ENCODE measurements around the gene LRRC72. TPM values are rescaled to one million over a fixed set of nuclear protein-coding genes. Genes with fewer than 3 reads are reported as not detected.
"Not testable (repeated sequence)": the region's sequence is repeated elsewhere in the genome, so short reads cannot be mapped to it uniquely, and the experiment has no call there.

LRRC72 gene
- total and polyA plus RNA-seq, 7 experiments from 2014 or later, result not detected

DNA sequence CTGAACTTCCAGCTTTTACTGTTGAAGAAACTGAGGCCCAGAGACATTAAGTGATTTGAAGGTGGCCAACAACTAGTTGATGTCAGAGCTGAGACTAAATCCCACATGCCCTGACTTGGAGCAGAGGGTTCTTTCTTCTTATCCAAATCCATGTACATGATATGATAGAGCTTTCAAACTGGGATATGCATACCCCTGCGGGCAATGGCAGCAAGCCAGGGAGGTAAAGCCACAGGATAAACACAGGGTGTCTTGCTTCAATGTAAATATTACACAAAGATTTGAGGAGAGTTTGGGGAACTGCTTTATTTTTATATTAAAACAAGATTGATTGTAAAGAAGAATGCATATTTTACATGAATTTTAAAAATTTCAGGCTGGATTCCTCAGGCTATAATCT lies 2.3 kb upstream of the LRRC72 start:
- intact Hi-C loops (cut with micrococcal nuclease), result no loop called here
- H3K4me1 Mint-ChIP-seq, result no peaks in the 10 kb centered on the region
- H3K9me3 Mint-ChIP-seq, result peaks cover 0 to 5% (median 0%) of the 10 kb centered on the region in 11 donors
- H3K27ac ChIP-seq (ENCODE audit: low read depth, low read length), result no peak overlapping the region
- no peaks in the 10 kb centered on the region for H3K36me3 ChIP-seq (ENCODE audit: control insufficient read depth in 2 of 3, insufficient read depth in 3 of 3, low read length in 3 of 3)
- no peaks in the 10 kb centered on the region for H3K27me3 ChIP-seq (ENCODE audit: control insufficient read depth in 2 of 2, insufficient read depth in 2 of 2, low read length in 2 of 2)
- H3K27me3 Mint-ChIP-seq, result peaks cover 0 to 10% (median 6%) of the 10 kb centered on the region in 5 donors
- H3K4me3 Mint-ChIP-seq, result no peak overlapping the region
- no peaks in the 10 kb centered on the region for H3K4me1 ChIP-seq (ENCODE audit: control insufficient read depth in 2 of 2, insufficient read depth in 2 of 2, low read length in 2 of 2)
- no peak for DNase-seq
- H3K4me3 ChIP-seq (ENCODE audit: low read length), result no peak overlapping the region
- no peaks in the 10 kb centered on the region for H3K36me3 Mint-ChIP-seq
- no peaks in the 10 kb centered on the region for H3K9me3 ChIP-seq (ENCODE audit: control insufficient read depth in 2 of 3, low read length in 3 of 3)
- no peak overlapping the region for H3K27ac Mint-ChIP-seq
- POLR2A ChIA-PET, result no interaction called here
- no peak for ATAC-seq
- CTCF ChIA-PET, result no interaction called here

DNA sequence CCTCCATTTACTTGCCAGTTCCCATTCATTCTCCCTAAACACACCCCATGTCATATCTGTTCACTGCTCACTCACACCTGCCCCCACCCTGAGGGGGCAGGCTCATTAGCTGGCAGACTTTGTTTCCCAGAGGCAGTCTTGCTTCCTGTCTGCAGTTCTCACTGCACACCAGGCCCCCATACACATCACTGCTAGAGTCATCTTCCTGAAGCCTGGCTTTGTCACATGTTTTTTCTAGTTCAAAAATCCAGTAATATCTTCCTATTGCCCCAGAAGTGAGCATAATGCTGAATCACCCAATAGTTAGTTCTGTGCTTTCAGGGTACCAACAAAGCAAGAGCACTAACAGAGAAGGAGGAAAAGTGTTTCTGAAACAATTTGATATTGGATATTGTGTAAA lies 1.9 kb downstream of the LRRC72 start:
- ChIA-PET POLR2A (no interaction called here), CTCF (no interaction called here)
- Mint-ChIP-seq H3K27me3 (peaks cover 0 to 7% (median 0%) of the 10 kb centered on the region in 5 donors), H3K4me3 (no peak overlapping the region), H3K27ac (no peak overlapping the region), H3K9me3 (no peaks in the 10 kb centered on the region), H3K4me1 (no peaks in the 10 kb centered on the region), H3K36me3 (no peaks in the 10 kb centered on the region)
- ATAC-seq (no peak), DNase-seq (no peak)
- Histone ChIP-seq H3K4me1 (ENCODE audit: control insufficient read depth in 2 of 2, insufficient read depth in 2 of 2, low read length in 2 of 2) (no peaks in the 10 kb centered on the region), H3K4me3 (ENCODE audit: low read length) (no peak overlapping the region), H3K27me3 (ENCODE audit: control insufficient read depth in 2 of 2, insufficient read depth in 2 of 2, low read length in 2 of 2) (no peaks in the 10 kb centered on the region), H3K36me3 (ENCODE audit: control insufficient read depth in 2 of 3, insufficient read depth in 3 of 3, low read length in 3 of 3) (no peaks in the 10 kb centered on the region), H3K27ac (ENCODE audit: low read depth, low read length) (no peak overlapping the region), H3K9me3 (ENCODE audit: control insufficient read depth in 2 of 3, low read length in 3 of 3) (no peaks in the 10 kb centered on the region)
- intact Hi-C loops (cut with micrococcal nuclease), result no loop called here

DNA sequence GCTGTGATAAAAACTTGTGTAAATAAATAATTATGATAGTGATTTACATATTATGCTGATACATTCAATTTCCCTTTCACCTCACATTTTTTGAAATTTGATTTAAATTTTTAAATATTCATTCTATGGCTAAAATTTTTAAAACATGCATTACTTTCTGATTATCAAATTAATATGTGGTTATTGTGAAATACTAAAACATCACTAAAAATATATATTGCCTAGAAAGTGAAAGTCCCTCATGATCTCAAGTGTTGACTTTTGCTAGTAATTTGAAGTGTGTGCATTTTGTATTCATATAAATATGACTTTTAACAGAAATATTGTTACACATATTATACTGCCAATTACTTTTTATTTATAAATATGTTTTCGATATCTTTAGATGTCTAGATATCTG lies 3.1 kb downstream of the LRRC72 start:
- no peak for DNase-seq
- no peaks in the 10 kb centered on the region for H3K36me3 ChIP-seq (ENCODE audit: control insufficient read depth in 2 of 3, insufficient read depth in 3 of 3, low read length in 3 of 3)
- Mint-ChIP-seq H3K4me3 (no peak overlapping the region), H3K27me3 (peaks cover 0 to 7% (median 0%) of the 10 kb centered on the region in 5 donors), H3K4me1 (no peaks in the 10 kb centered on the region), H3K9me3 (no peaks in the 10 kb centered on the region), H3K27ac (no peak overlapping the region), H3K36me3 (no peaks in the 10 kb centered on the region)
- POLR2A ChIA-PET, result no interaction called here
- CTCF ChIA-PET, result no interaction called here
- H3K27ac ChIP-seq (ENCODE audit: low read depth, low read length), result no peak overlapping the region
- intact Hi-C loops (cut with micrococcal nuclease), result no loop called here
- H3K9me3 ChIP-seq (ENCODE audit: control insufficient read depth in 2 of 3, low read length in 3 of 3), result no peaks in the 10 kb centered on the region
- no peaks in the 10 kb centered on the region for H3K27me3 ChIP-seq (ENCODE audit: control insufficient read depth in 2 of 2, insufficient read depth in 2 of 2, low read length in 2 of 2)
- H3K4me3 ChIP-seq (ENCODE audit: low read length), result no peak overlapping the region
- H3K4me1 ChIP-seq (ENCODE audit: control insufficient read depth in 2 of 2, insufficient read depth in 2 of 2, low read length in 2 of 2), result no peaks in the 10 kb centered on the region
- no peak for ATAC-seq

DNA sequence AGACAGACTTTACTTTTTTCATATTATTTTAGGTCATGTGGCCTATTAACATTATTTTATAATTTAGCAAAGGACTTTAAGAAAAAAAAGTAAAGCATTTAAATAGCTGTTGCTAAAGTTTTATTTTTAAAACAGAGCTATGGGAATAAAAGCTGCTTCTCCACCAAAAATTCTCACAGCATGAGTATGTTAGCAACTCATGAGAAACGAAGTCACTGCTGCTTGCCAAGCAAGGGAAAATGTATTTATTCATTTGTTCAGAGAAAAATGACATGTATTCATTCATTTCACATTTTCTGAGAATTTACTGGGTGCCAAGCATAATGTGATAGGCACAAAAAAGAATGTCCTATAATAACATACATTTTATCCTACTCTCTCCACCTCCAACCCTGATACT lies 5.1 kb downstream of the LRRC72 start:
- Mint-ChIP-seq H3K27me3 (peaks cover 0 to 7% (median 0%) of the 10 kb centered on the region in 5 donors), H3K27ac (no peak overlapping the region)

DNA sequence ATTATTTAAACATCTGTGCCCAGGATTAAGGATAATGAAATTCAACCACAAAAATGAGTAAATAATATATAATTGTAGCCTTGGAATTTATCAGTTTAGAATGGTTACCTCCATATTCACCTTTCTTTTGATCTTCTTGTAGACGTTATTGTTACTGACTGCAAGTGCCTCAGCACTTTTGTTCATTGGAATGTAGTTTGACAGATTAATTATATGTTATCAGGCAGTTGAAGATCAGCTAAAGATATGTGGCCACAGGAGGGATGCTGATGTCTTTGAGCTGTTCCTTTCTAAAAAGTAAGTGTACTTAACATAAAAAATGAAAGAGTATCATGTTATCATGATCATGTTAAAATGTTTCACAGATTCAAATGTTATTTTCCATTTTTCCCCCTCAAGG lies 5.6 kb downstream of the LRRC72 start:
- Histone ChIP-seq H3K4me3 (ENCODE audit: low read length) (no peak overlapping the region), H3K9me3 (ENCODE audit: control insufficient read depth in 2 of 3, low read length in 3 of 3) (no peaks in the 10 kb centered on the region), H3K4me1 (ENCODE audit: control insufficient read depth in 2 of 2, insufficient read depth in 2 of 2, low read length in 2 of 2) (no peaks in the 10 kb centered on the region), H3K27me3 (ENCODE audit: control insufficient read depth in 2 of 2, insufficient read depth in 2 of 2, low read length in 2 of 2) (no peaks in the 10 kb centered on the region), H3K36me3 (ENCODE audit: control insufficient read depth in 2 of 3, insufficient read depth in 3 of 3, low read length in 3 of 3) (no peaks in the 10 kb centered on the region), H3K27ac (ENCODE audit: low read depth, low read length) (no peak overlapping the region)
- ATAC-seq (no peak), DNase-seq (no peak)
- Mint-ChIP-seq H3K9me3 (no peaks in the 10 kb centered on the region), H3K4me1 (no peaks in the 10 kb centered on the region), H3K27ac (no peak overlapping the region), H3K4me3 (no peak overlapping the region), H3K27me3 (peaks cover 0 to 7% (median 0%) of the 10 kb centered on the region in 5 donors), H3K36me3 (no peaks in the 10 kb centered on the region)
- POLR2A ChIA-PET, result interaction anchor here (0.7 kb wide), 1 partner anchor 18 kb away, joined by 4 read pairs; no protein-coding TSS in a partner anchor
- CTCF ChIA-PET, result no interaction called here
- intact Hi-C loops (cut with micrococcal nuclease), result no loop called here

More for the DNA sequence above, 5.1 kb downstream of the LRRC72 start:
- H3K27me3 ChIP-seq (ENCODE audit: control insufficient read depth in 2 of 2, insufficient read depth in 2 of 2, low read length in 2 of 2), result no peaks in the 10 kb centered on the region
- H3K4me3 Mint-ChIP-seq, result no peak overlapping the region
- no peaks in the 10 kb centered on the region for H3K4me1 Mint-ChIP-seq
- CTCF ChIA-PET, result no interaction called here
- ATAC-seq, result no peak
- POLR2A ChIA-PET, result no interaction called here
- no peak for DNase-seq
- no peaks in the 10 kb centered on the region for H3K36me3 Mint-ChIP-seq
- no peaks in the 10 kb centered on the region for H3K4me1 ChIP-seq (ENCODE audit: control insufficient read depth in 2 of 2, insufficient read depth in 2 of 2, low read length in 2 of 2)
- no peaks in the 10 kb centered on the region for H3K36me3 ChIP-seq (ENCODE audit: control insufficient read depth in 2 of 3, insufficient read depth in 3 of 3, low read length in 3 of 3)
- no peak overlapping the region for H3K4me3 ChIP-seq (ENCODE audit: low read length)
- no peak overlapping the region for H3K27ac ChIP-seq (ENCODE audit: low read depth, low read length)
- intact Hi-C loops (cut with micrococcal nuclease), result no loop called here
- no peaks in the 10 kb centered on the region for H3K9me3 ChIP-seq (ENCODE audit: control insufficient read depth in 2 of 3, low read length in 3 of 3)
- no peaks in the 10 kb centered on the region for H3K9me3 Mint-ChIP-seq

DNA sequence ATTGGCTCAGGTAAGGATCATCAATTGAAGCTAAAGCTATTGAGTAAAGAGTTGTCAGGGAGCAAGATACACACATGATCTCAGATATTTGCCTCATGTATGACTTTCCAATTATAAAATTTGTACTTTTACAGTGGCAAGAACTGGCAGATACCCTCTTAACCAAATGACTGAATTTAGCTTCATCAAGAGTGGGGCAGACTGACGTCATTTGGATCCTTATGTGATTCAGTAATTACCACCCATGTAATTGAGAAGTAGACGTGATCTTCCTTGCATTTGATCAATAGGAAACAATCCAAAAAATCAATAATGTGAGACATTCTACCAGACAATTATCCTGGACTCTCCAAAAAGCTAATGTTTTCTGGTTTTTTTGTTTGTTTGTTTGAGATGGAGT lies 8.9 kb downstream of the LRRC72 start:
- ChIA-PET POLR2A (no interaction called here), CTCF (no interaction called here)
- H3K4me3 Mint-ChIP-seq, result no peak overlapping the region
- no peaks in the 10 kb centered on the region for H3K4me1 Mint-ChIP-seq
- ATAC-seq (no peak), DNase-seq (no peak)
- no peak overlapping the region for H3K27ac Mint-ChIP-seq
- Histone ChIP-seq H3K4me3 (ENCODE audit: low read length) (no peak overlapping the region), H3K4me1 (ENCODE audit: control insufficient read depth in 2 of 2, insufficient read depth in 2 of 2, low read length in 2 of 2) (no peaks in the 10 kb centered on the region), H3K9me3 (ENCODE audit: control insufficient read depth in 2 of 3, low read length in 3 of 3) (no peaks in the 10 kb centered on the region), H3K36me3 (ENCODE audit: control insufficient read depth in 2 of 3, insufficient read depth in 3 of 3, low read length in 3 of 3) (no peaks in the 10 kb centered on the region), H3K27me3 (ENCODE audit: control insufficient read depth in 2 of 2, insufficient read depth in 2 of 2, low read length in 2 of 2) (no peaks in the 10 kb centered on the region), H3K27ac (ENCODE audit: low read depth, low read length) (no peak overlapping the region)
- H3K36me3 Mint-ChIP-seq, result peaks cover 0 to 3% (median 0%) of the 10 kb centered on the region in 5 donors
- H3K27me3 Mint-ChIP-seq, result peaks cover 0 to 7% (median 0%) of the 10 kb centered on the region in 5 donors
- intact Hi-C loops (cut with micrococcal nuclease), result no loop called here
- H3K9me3 Mint-ChIP-seq, result no peaks in the 10 kb centered on the region

DNA sequence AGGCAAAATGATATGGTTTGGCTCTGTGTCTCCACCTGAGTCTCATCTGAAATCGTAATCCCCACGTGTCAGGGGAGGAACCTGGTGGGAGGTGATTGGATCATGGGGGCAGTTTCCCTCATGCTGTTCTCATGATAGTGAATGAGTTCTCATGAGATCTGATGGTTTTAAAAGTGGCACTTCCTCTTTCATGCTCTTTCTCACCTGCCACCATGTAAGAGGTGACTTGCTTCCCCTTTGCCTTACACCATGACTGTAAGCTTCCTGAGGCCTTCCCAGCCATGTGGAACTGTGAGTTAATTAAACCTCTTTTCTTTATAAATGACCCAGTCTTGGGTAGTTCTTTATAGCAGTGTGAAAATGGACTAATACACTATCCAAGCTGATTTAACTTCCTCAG lies 13.9 kb downstream of the LRRC72 start:
- H3K4me3 ChIP-seq (ENCODE audit: low read length); DNase-seq; ATAC-seq; H3K4me1 ChIP-seq (ENCODE audit: control insufficient read depth in 2 of 2, insufficient read depth in 2 of 2, low read length in 2 of 2); H3K4me1 Mint-ChIP-seq; H3K4me3 Mint-ChIP-seq; H3K27me3 Mint-ChIP-seq; H3K27ac ChIP-seq (ENCODE audit: low read depth, low read length); H3K27me3 ChIP-seq (ENCODE audit: control insufficient read depth in 2 of 2, insufficient read depth in 2 of 2, low read length in 2 of 2); H3K9me3 ChIP-seq (ENCODE audit: control insufficient read depth in 2 of 3, low read length in 3 of 3); H3K9me3 Mint-ChIP-seq; H3K27ac Mint-ChIP-seq; H3K36me3 Mint-ChIP-seq; intact Hi-C loops (cut with micrococcal nuclease); POLR2A ChIA-PET; H3K36me3 ChIP-seq (ENCODE audit: control insufficient read depth in 2 of 3, insufficient read depth in 3 of 3, low read length in 3 of 3): not testable (repeated sequence)
- CTCF ChIA-PET, result interaction anchor here (1.1 kb wide), 1 partner anchor 15 kb away, joined by 3 read pairs; no protein-coding TSS in a partner anchor
